Left forelimb (tissue), 1 donor: ENCODE data around the gene TPGS1.

Source experiments
- DNase-seq: peaks from one replicate; pipeline ENCODE4 v3.0.0-alpha.2; 2018; ENCODE audit warnings: low spot score

The TPGS1 gene

GRCh38 chr19:507286-508203 lies at the start of gene TPGS1:
Gene TPGS1, plus strand, starts transcription at chr19:507497. Its CDS starts 10 bp downstream, at chr19:507507.
- peak; percentile 87 for DNase-seq

GRCh38 chr19:457636-458035 lies 49.7 kb upstream of the TPGS1 start:
- no peak for DNase-seq

- DNase-seq: no peak
Observed at GRCh38 chr19:458091-459042, 48.9 kb upstream of the TPGS1 start.

GRCh38 chr19:459724-460511 lies 47.4 kb upstream of the TPGS1 start:
- peak; percentile 89 for DNase-seq

GRCh38 chr19:460877-461720 lies 46.2 kb upstream of the TPGS1 start, which contains the start of gene SHC2:
Gene SHC2, minus strand, starts transcription at chr19:461033. Its CDS starts 37 bp downstream, at chr19:460996.
- no peak for DNase-seq

GRCh38 chr19:461721-462551 lies 45.4 kb upstream of the TPGS1 start:
- no peak for DNase-seq

- no peak for DNase-seq
Observed at GRCh38 chr19:463483-464207, 43.7 kb upstream of the TPGS1 start.

GRCh38 chr19:464208-464545 lies 43.1 kb upstream of the TPGS1 start:
- no peak for DNase-seq

- no peak for DNase-seq
Observed at GRCh38 chr19:465056-465816, 42.1 kb upstream of the TPGS1 start.

- no peak for DNase-seq
Observed at GRCh38 chr19:467554-467953, 39.7 kb upstream of the TPGS1 start.

GRCh38 chr19:468587-469256 lies 38.6 kb upstream of the TPGS1 start:
- DNase-seq: no peak

GRCh38 chr19:469833-470232 lies 37.5 kb upstream of the TPGS1 start:
- DNase-seq: no peak

GRCh38 chr19:470701-471100 lies 36.6 kb upstream of the TPGS1 start:
- DNase-seq: no peak

GRCh38 chr19:472005-472858 lies 35.1 kb upstream of the TPGS1 start:
- no peak for DNase-seq

GRCh38 chr19:474126-475078 lies 32.9 kb upstream of the TPGS1 start:
- no peak for DNase-seq

- no peak for DNase-seq
Observed at GRCh38 chr19:475360-475759, 31.9 kb upstream of the TPGS1 start.
